SK-N-SH (cell line): ENCODE data around the gene DOCK10. TPM values are rescaled to one million over a fixed set of nuclear protein-coding genes. Genes with fewer than 3 reads are reported as not detected.

ENCODE experiments used
- CTCF ChIA-PET: fragments of 300-600, 350-600 bp; formaldehyde crosslinking; extraction: SDS; loops from one replicate; lab custom pipeline; 2021; lab: Yijun Ruan, JAX
- POLR2A ChIA-PET: fragments of 350-600 bp; sonication (Branson Sonifier 250); formaldehyde crosslinking; extraction: SDS; loops from one replicate; lab custom pipeline; 2020; ENCODE audit warnings: antibody characterized with exemption, inconsistent platforms; lab: Yijun Ruan, JAX
- DNase-seq: peaks from one replicate; pipeline ENCODE4 v3.0.0; 2012
- H2AFZ ChIP-seq: fragments of 200-600 bp; sonication (generic); 2 replicates; pipeline ENCODE4 v1.8.1; 2016; ENCODE audit warnings: antibody characterized with exemption, mild to moderate bottlenecking, low read depth
- H3F3A ChIP-seq: fragments of 200-600 bp; sonication (generic); replicated peaks from 2 replicates; pipeline ENCODE3; 2016; ENCODE audit warnings: antibody characterized with exemption, mild to moderate bottlenecking; ENCODE audit not compliant: insufficient read depth
- H3K27ac ChIP-seq, 2 experiments: fragments of 200-500 bp in 1 of 2; fragments of 200-600 bp in 1 of 2; sonication (Bioruptor generic) in 1 of 2; sonication (generic), shearing (Covaris generic) in 1 of 2; 2 replicates each; pipeline versions ENCODE4 v1.5.1 to v1.6.1; 2014 to 2016; ENCODE audit warnings: low read depth in 2 of 2, inconsistent platforms in 1 of 2, low read length in 1 of 2, mild to moderate bottlenecking in 1 of 2, mixed read lengths in 1 of 2
- H3K27me3 ChIP-seq: fragments of 200-600 bp; sonication (generic), shearing (Covaris generic); 2 replicates; pipeline ENCODE4 v1.6.1; 2016; ENCODE audit warnings: mixed run types; ENCODE audit not compliant: insufficient read depth
- H3K36me3 ChIP-seq, 2 experiments: fragments of 200-500 bp in 1 of 2; fragments of 200-600 bp in 1 of 2; sonication (Bioruptor generic) in 1 of 2; sonication (generic) in 1 of 2; replicated peaks in 1 of 2; 2 replicates each; pipeline versions ENCODE3 to v1.5.1; 2014 to 2016; ENCODE audit warnings: low read length in 1 of 2, mild to moderate bottlenecking in 1 of 2; ENCODE audit not compliant: insufficient read depth in 2 of 2, control insufficient read depth in 1 of 2
- H3K4me1 ChIP-seq, 2 experiments: fragments of 200-500 bp in 1 of 2; fragments of 200-600 bp in 1 of 2; sonication (Bioruptor generic) in 1 of 2; sonication (generic), shearing (Covaris generic) in 1 of 2; 2 replicates each; pipeline versions ENCODE4 v1.5.1 to v1.6.1; 2014 to 2016; ENCODE audit warnings: low read depth in 1 of 2, low read length in 1 of 2, mixed run types in 1 of 2; ENCODE audit not compliant: insufficient read depth in 2 of 2, control insufficient read depth in 1 of 2
- H3K4me2 ChIP-seq: fragments of 200-600 bp; sonication (generic), shearing (Covaris generic); 2 replicates; pipeline ENCODE4 v1.6.1; 2017; ENCODE audit warnings: mixed run types
- H3K4me3 ChIP-seq, 2 experiments: fragments of 200-500 bp in 1 of 2; fragments of 200-600 bp in 1 of 2; sonication (Bioruptor generic) in 1 of 2; sonication (generic), shearing (Covaris generic) in 1 of 2; 2 replicates each; pipeline versions ENCODE4 v1.5.1 to v1.8.1; 2014 to 2016; ENCODE audit warnings: low read depth in 2 of 2, inconsistent platforms in 1 of 2, low read length in 1 of 2, mild to moderate bottlenecking in 1 of 2, mixed read lengths in 1 of 2, moderate library complexity in 1 of 2
- H3K79me2 ChIP-seq: fragments of 200-600 bp; sonication (generic); 2 replicates; pipeline ENCODE4 v1.8.1; 2017; ENCODE audit warnings: mild to moderate bottlenecking; ENCODE audit not compliant: insufficient read depth
- H3K9ac ChIP-seq: fragments of 200-600 bp; sonication (generic); 2 replicates; pipeline ENCODE4 v1.6.1; 2017; ENCODE audit warnings: mixed run types
- H3K9me2 ChIP-seq: fragments of 200-600 bp; sonication (generic); 2 replicates; pipeline ENCODE4 v1.6.1; 2017; ENCODE audit warnings: mixed run types
- H3K9me3 ChIP-seq: fragments of 200-600 bp; sonication (generic); 2 replicates; pipeline ENCODE4 v1.6.1; 2017; ENCODE audit warnings: mixed run types, mild to moderate bottlenecking, moderate library complexity
- H4K20me1 ChIP-seq: fragments of 200-600 bp; sonication (generic); 2 replicates; pipeline ENCODE4 v1.6.1; 2017; ENCODE audit warnings: mild to moderate bottlenecking, mixed run types; ENCODE audit not compliant: insufficient read depth
- EP300 ChIP-seq, 2 experiments: IDR thresholded peaks; 2 replicates each; pipeline versions ENCODE4 v1.4.0 to v1.6.1; 2012; ENCODE audit warnings: borderline replicate concordance in 1 of 2, low read depth in 1 of 2, low read length in 1 of 2
- EZH2phosphoT487 ChIP-seq: fragments of 200-600 bp; sonication (generic); IDR thresholded peaks from 2 replicates; pipeline ENCODE4 v1.6.1; 2017; ENCODE audit warnings: low read depth, mixed run types, mild to moderate bottlenecking, antibody characterized with exemption, moderate library complexity, borderline replicate concordance
- FOSL2 ChIP-seq: IDR thresholded peaks from 2 replicates; pipeline ENCODE4 v1.4.0; 2012; ENCODE audit warnings: low read depth, mild to moderate bottlenecking, moderate library complexity, borderline replicate concordance
- GABPA ChIP-seq: IDR thresholded peaks from 2 replicates; pipeline ENCODE4 v1.4.0; 2012; ENCODE audit warnings: low read depth, mild to moderate bottlenecking
- TAF1 ChIP-seq: IDR thresholded peaks from 2 replicates; pipeline ENCODE4 v1.6.1; 2012; ENCODE audit warnings: low read depth, mild to moderate bottlenecking, low read length, moderate library complexity, borderline replicate concordance
- WGBS: methylation state at CpG from one replicate; pipeline ENCODE4 v1.1.6; 2017; ENCODE audit warnings: low lambda C conversion rate; 5-methylcytosine and 5-hydroxymethylcytosine counted together
- polyA plus RNA-seq, 3 experiments: library from polyadenylated mRNA; depleted of rRNA; stranded (reverse); fragments of >200 nt; gene quantifications; 2 replicates each; pipeline ENCODE4 v1.2.3, GENCODE V29; 2012
- TF ChIP-seq, protein P1 (sequence below): IDR thresholded peaks from 2 replicates; pipeline ENCODE4 v1.6.1; 2012; ENCODE audit warnings: mild to moderate bottlenecking, low read depth, low read length, moderate library complexity
- TF ChIP-seq, protein P2 (sequence below): IDR thresholded peaks from 2 replicates; pipeline ENCODE4 v1.4.0; 2012; ENCODE audit warnings: low read depth, borderline replicate concordance
- TF ChIP-seq, protein P3 (sequence below): IDR thresholded peaks from 2 replicates; pipeline ENCODE4 v1.4.0; 2012; ENCODE audit warnings: low read depth
- TF ChIP-seq, protein P4 (sequence below): IDR thresholded peaks from 2 replicates; pipeline ENCODE4 v1.4.0; 2012; ENCODE audit warnings: low read depth, borderline replicate concordance

The DOCK10 gene
- polyA plus RNA-seq, 1 of the 3 experiments (the other 2 are of a cell fraction) = 24.1 TPM

DNA sequence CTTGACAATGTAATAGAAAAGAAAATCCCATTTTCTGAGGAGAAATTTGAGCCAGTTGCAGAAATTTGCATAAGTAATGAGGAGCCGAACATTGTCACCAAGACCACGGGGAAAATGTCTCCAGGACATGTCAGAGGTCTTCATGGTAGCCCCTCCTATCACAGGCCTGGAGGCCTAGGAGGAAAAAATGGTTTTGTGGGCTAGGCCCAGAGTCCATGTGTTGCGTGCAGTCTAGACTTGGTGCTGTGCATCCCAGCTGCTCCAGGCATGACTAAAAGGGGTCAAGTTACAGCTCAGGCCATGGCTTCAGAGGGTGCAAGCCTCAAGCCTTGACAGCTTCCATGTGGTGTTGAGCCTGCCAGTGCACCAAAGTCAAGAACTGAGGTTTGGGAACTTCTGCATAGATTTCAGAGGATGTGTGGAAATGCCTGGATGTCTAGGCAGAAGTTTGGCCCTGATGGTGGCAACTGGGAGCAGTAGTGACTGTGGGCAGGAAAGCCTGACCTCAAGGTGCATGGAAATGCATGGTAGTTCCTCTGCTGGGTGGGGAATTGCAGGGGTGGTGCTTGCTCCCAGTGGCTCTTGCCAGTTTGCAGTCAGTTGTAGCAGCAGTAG is 284.2 kb downstream of the DOCK10 start:
- Histone ChIP-seq H3K9me3 (0 out of 2 replicates have a peak, but pooled peaks cover 6% of the 10 kb centered on the region), H4K20me1 (no peaks in the 10 kb centered on the region), H3K27ac (no peak overlapping the region), H3K36me3 (peaks cover 3 to 32% of the 10 kb centered on the region in 2 experiments), H3K27me3 (no peaks in the 10 kb centered on the region), H2AFZ (no peak overlapping the region), H3F3A (no peaks in the 10 kb centered on the region), H3K4me2 (no peak overlapping the region), H3K4me1 (no peaks in the 10 kb centered on the region), H3K9ac (no peak overlapping the region), H3K9me2 (no peaks in the 10 kb centered on the region), H3K4me3 (no peak overlapping the region), H3K79me2 (no peaks in the 10 kb centered on the region)
- ChIA-PET CTCF (no interaction called here), POLR2A (no interaction called here)
- 70% methylated on average over 2 of the region's 3 CpGs for WGBS
- no peak for DNase-seq
- TF ChIP-seq EP300 (IDR thresholded peaks at IDR 0.05; ENCODE audit: borderline replicate concordance in 1 of 2, low read depth in 1 of 2, low read length in 1 of 2) (no peak), EZH2phosphoT487 (no peak), GABPA (no peak), TAF1 (no peak), FOSL2 (no peak)
- TF ChIP-seq, protein P1, sequence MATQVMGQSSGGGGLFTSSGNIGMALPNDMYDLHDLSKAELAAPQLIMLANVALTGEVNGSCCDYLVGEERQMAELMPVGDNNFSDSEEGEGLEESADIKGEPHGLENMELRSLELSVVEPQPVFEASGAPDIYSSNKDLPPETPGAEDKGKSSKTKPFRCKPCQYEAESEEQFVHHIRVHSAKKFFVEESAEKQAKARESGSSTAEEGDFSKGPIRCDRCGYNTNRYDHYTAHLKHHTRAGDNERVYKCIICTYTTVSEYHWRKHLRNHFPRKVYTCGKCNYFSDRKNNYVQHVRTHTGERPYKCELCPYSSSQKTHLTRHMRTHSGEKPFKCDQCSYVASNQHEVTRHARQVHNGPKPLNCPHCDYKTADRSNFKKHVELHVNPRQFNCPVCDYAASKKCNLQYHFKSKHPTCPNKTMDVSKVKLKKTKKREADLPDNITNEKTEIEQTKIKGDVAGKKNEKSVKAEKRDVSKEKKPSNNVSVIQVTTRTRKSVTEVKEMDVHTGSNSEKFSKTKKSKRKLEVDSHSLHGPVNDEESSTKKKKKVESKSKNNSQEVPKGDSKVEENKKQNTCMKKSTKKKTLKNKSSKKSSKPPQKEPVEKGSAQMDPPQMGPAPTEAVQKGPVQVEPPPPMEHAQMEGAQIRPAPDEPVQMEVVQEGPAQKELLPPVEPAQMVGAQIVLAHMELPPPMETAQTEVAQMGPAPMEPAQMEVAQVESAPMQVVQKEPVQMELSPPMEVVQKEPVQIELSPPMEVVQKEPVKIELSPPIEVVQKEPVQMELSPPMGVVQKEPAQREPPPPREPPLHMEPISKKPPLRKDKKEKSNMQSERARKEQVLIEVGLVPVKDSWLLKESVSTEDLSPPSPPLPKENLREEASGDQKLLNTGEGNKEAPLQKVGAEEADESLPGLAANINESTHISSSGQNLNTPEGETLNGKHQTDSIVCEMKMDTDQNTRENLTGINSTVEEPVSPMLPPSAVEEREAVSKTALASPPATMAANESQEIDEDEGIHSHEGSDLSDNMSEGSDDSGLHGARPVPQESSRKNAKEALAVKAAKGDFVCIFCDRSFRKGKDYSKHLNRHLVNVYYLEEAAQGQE = no peak
- TF ChIP-seq, protein P2, sequence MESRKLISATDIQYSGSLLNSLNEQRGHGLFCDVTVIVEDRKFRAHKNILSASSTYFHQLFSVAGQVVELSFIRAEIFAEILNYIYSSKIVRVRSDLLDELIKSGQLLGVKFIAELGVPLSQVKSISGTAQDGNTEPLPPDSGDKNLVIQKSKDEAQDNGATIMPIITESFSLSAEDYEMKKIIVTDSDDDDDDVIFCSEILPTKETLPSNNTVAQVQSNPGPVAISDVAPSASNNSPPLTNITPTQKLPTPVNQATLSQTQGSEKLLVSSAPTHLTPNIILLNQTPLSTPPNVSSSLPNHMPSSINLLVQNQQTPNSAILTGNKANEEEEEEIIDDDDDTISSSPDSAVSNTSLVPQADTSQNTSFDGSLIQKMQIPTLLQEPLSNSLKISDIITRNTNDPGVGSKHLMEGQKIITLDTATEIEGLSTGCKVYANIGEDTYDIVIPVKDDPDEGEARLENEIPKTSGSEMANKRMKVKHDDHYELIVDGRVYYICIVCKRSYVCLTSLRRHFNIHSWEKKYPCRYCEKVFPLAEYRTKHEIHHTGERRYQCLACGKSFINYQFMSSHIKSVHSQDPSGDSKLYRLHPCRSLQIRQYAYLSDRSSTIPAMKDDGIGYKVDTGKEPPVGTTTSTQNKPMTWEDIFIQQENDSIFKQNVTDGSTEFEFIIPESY = no peak
- TF ChIP-seq, protein P3, sequence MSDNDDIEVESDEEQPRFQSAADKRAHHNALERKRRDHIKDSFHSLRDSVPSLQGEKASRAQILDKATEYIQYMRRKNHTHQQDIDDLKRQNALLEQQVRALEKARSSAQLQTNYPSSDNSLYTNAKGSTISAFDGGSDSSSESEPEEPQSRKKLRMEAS = no peak
- TF ChIP-seq, protein P4, sequence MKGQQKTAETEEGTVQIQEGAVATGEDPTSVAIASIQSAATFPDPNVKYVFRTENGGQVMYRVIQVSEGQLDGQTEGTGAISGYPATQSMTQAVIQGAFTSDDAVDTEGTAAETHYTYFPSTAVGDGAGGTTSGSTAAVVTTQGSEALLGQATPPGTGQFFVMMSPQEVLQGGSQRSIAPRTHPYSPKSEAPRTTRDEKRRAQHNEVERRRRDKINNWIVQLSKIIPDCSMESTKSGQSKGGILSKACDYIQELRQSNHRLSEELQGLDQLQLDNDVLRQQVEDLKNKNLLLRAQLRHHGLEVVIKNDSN = no peak
